NT2/D1 (cell line): Measurements from ENCODE around the gene F2.

Source experiments
- SUZ12 ChIP-seq: IDR thresholded peaks from 2 replicates; pipeline ENCODE4 v1.6.1; 2011; ENCODE audit not compliant: insufficient read length, insufficient read depth; ENCODE audit errors: extremely low read depth
- ZNF274 ChIP-seq: IDR thresholded peaks from 2 replicates; pipeline ENCODE4 v1.6.1; 2011; ENCODE audit warnings: mild to moderate bottlenecking, low read depth, low read length

DNA sequence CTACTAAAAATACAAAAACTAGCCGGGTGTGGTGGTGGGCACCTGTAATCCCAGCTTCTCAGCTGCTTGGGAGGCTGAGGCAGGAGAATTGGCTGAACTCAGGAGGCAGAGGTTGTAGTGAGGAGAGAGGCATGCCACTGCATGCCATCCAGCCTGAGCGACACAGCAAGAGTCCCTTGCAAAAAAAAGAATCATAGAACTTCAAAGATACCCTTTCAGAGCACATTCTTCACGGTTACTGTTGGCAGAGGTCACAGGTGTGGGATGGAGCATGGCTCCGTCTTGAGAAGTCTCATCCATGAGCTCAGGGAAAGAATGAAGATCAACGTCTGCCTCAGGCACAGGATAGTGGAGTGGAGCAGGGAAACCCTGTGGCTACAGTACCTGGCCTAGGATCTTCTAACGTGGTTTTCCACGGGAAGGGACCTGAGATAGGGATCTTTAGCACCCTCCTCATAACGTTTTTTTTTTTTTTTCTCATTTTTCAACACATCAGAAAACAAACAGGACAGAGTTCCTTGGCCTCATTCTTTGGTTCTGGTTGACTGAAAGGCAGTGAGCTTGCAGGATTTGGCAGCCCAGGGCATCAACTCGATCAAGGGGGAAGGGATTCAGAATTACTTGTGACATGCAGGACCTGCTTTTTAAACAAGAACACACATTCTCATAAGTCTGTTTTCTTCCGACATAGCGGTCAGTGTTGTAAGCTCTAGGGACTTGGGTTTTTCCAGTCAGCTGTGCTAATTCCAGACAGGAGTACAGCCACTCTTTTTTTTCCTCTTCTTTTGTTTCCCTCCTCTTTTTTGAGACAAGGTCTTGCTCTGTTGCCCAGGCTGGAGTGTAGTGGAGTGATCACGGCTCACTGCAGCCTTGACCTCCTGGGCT, 22.8 kb downstream of the F2 start:
- TF ChIP-seq ZNF274 (no peak), SUZ12 (no peak)
